ENCODE measurements around the gene TRAK2. TPM values are rescaled to one million over a fixed set of nuclear protein-coding genes. Genes with fewer than 3 reads are reported as not detected.
A peak's percentile ranks its signal among the peaks of the same experiment; 100 is the strongest.

Gene TRAK2
- total and polyA plus RNA-seq, 2 of the 13 experiments (the other 11 are each of a cell fraction or from before 2014, with no cell fraction given): 7.7 to 21.0 TPM

DNA sequence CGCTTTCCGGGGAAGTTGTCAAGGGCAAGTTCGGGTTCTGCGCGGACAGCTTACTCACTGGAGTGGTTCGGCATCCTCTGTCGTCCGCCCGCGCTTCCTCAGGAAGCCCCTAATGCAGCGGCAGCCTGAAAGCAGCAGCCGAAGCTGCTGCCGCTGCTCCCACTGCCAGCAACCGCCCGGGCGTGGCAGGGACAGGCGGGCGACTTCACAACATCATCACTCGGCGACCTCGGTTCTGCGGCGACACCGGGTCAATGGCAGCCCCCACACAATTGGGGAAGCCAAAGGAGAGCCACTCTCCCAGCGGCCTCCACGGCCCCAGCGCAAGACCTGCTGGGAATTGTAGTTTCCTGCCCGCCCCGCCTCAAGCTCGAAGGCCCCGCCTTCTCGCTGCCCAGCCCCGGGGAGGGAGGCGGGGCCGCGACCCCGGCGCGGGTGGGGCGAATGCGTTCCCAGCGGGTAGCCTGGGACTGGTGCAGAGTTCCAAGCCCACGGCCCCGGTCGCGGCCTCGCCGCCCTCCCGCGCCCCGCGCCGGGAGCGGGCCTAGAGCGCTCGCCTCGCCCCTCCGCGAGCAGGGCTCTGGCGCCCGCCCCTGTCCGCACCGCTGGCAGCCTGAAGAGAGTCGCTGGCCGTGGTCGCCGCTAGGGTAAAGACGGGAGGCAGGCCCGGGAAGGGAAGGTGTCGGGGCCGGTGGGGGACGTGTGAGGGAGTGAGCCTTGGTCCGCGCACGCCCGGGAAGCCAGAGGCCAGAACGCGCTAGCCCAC lies at the start of gene TRAK2, which contains the start of gene STRADB (continued):
- TF ChIP-seq, protein P1, sequence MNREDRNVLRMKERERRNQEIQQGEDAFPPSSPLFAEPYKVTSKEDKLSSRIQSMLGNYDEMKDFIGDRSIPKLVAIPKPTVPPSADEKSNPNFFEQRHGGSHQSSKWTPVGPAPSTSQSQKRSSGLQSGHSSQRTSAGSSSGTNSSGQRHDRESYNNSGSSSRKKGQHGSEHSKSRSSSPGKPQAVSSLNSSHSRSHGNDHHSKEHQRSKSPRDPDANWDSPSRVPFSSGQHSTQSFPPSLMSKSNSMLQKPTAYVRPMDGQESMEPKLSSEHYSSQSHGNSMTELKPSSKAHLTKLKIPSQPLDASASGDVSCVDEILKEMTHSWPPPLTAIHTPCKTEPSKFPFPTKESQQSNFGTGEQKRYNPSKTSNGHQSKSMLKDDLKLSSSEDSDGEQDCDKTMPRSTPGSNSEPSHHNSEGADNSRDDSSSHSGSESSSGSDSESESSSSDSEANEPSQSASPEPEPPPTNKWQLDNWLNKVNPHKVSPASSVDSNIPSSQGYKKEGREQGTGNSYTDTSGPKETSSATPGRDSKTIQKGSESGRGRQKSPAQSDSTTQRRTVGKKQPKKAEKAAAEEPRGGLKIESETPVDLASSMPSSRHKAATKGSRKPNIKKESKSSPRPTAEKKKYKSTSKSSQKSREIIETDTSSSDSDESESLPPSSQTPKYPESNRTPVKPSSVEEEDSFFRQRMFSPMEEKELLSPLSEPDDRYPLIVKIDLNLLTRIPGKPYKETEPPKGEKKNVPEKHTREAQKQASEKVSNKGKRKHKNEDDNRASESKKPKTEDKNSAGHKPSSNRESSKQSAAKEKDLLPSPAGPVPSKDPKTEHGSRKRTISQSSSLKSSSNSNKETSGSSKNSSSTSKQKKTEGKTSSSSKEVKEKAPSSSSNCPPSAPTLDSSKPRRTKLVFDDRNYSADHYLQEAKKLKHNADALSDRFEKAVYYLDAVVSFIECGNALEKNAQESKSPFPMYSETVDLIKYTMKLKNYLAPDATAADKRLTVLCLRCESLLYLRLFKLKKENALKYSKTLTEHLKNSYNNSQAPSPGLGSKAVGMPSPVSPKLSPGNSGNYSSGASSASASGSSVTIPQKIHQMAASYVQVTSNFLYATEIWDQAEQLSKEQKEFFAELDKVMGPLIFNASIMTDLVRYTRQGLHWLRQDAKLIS (CRISPR knock-in tag; IDR thresholded peaks at IDR 0.05): no peak
- peak; percentile 75; the same call in 1 of the 2 replicates for TF ChIP-seq ZNF34 (CRISPR knock-in tag; IDR thresholded peaks at IDR 0.05; ENCODE audit: borderline replicate concordance)
- TF ChIP-seq, protein P2, sequence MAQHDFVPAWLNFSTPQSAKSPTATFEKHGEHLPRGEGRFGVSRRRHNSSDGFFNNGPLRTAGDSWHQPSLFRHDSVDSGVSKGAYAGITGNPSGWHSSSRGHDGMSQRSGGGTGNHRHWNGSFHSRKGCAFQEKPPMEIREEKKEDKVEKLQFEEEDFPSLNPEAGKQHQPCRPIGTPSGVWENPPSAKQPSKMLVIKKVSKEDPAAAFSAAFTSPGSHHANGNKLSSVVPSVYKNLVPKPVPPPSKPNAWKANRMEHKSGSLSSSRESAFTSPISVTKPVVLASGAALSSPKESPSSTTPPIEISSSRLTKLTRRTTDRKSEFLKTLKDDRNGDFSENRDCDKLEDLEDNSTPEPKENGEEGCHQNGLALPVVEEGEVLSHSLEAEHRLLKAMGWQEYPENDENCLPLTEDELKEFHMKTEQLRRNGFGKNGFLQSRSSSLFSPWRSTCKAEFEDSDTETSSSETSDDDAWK (CRISPR knock-in tag; IDR thresholded peaks at IDR 0.05): no peak
- TF ChIP-seq, protein P3, sequence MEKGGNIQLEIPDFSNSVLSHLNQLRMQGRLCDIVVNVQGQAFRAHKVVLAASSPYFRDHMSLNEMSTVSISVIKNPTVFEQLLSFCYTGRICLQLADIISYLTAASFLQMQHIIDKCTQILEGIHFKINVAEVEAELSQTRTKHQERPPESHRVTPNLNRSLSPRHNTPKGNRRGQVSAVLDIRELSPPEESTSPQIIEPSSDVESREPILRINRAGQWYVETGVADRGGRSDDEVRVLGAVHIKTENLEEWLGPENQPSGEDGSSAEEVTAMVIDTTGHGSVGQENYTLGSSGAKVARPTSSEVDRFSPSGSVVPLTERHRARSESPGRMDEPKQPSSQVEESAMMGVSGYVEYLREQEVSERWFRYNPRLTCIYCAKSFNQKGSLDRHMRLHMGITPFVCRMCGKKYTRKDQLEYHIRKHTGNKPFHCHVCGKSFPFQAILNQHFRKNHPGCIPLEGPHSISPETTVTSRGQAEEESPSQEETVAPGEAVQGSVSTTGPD (CRISPR knock-in tag; IDR thresholded peaks at IDR 0.05): no peak
- TF ChIP-seq, protein P4, sequence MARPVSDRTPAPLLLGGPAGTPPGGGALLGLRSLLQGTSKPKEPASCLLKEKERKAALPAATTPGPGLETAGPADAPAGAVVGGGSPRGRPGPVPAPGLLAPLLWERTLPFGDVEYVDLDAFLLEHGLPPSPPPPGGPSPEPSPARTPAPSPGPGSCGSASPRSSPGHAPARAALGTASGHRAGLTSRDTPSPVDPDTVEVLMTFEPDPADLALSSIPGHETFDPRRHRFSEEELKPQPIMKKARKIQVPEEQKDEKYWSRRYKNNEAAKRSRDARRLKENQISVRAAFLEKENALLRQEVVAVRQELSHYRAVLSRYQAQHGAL (CRISPR knock-in tag; IDR thresholded peaks at IDR 0.05; ENCODE audit: not compliant biosample characterization): no peak
- peak; percentile 97 for TF ChIP-seq KAT8 (CRISPR knock-in tag; IDR thresholded peaks at IDR 0.05)
- TF ChIP-seq ASH2L (IDR thresholded peaks at IDR 0.05; ENCODE audit: insufficient read length, low read depth, low read length): peak; percentile 98
- TF ChIP-seq ZNF672 (CRISPR knock-in tag; IDR thresholded peaks at IDR 0.05): 0 out of 2 replicates have a peak, but pooled peaks have one; percentile 42
- peak; percentile 94 for TF ChIP-seq ZNF138 (CRISPR knock-in tag; IDR thresholded peaks at IDR 0.05; ENCODE audit: low read depth)
- peak; percentile 42 for TF ChIP-seq ZNF607 (CRISPR knock-in tag; IDR thresholded peaks at IDR 0.05; ENCODE audit: borderline replicate concordance)
- peak; percentile 97 for TF ChIP-seq IRF2 (CRISPR knock-in tag; IDR thresholded peaks at IDR 0.05)
- TF ChIP-seq, protein P5, sequence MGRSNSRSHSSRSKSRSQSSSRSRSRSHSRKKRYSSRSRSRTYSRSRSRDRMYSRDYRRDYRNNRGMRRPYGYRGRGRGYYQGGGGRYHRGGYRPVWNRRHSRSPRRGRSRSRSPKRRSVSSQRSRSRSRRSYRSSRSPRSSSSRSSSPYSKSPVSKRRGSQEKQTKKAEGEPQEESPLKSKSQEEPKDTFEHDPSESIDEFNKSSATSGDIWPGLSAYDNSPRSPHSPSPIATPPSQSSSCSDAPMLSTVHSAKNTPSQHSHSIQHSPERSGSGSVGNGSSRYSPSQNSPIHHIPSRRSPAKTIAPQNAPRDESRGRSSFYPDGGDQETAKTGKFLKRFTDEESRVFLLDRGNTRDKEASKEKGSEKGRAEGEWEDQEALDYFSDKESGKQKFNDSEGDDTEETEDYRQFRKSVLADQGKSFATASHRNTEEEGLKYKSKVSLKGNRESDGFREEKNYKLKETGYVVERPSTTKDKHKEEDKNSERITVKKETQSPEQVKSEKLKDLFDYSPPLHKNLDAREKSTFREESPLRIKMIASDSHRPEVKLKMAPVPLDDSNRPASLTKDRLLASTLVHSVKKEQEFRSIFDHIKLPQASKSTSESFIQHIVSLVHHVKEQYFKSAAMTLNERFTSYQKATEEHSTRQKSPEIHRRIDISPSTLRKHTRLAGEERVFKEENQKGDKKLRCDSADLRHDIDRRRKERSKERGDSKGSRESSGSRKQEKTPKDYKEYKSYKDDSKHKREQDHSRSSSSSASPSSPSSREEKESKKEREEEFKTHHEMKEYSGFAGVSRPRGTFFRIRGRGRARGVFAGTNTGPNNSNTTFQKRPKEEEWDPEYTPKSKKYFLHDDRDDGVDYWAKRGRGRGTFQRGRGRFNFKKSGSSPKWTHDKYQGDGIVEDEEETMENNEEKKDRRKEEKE (IDR thresholded peaks at IDR 0.05): no peak
- peak; percentile 90 for TF ChIP-seq ZNF451 (CRISPR knock-in tag; IDR thresholded peaks at IDR 0.05)
- TF ChIP-seq, protein P6, sequence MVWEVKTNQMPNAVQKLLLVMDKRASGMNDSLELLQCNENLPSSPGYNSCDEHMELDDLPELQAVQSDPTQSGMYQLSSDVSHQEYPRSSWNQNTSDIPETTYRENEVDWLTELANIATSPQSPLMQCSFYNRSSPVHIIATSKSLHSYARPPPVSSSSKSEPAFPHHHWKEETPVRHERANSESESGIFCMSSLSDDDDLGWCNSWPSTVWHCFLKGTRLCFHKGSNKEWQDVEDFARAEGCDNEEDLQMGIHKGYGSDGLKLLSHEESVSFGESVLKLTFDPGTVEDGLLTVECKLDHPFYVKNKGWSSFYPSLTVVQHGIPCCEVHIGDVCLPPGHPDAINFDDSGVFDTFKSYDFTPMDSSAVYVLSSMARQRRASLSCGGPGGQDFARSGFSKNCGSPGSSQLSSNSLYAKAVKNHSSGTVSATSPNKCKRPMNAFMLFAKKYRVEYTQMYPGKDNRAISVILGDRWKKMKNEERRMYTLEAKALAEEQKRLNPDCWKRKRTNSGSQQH (CRISPR knock-in tag; IDR thresholded peaks at IDR 0.05; ENCODE audit: low read depth): 0 out of 2 replicates have a peak, but pooled peaks have one; percentile 36
- TF ChIP-seq HMG20B (CRISPR knock-in tag; conservative IDR thresholded peaks at IDR 0.05): no peak
- TF ChIP-seq ZNF670 (CRISPR knock-in tag; IDR thresholded peaks at IDR 0.05; ENCODE audit: borderline replicate concordance): peak; percentile 93; the same call in 1 of the 2 replicates

All from HepG2 (cell line).